Lower leg skin (tissue), 4 donors: Measurements from ENCODE around the gene NR3C2. TPM values are rescaled to one million over a fixed set of nuclear protein-coding genes. Genes with fewer than 3 reads are reported as not detected.

Source experiments
- DNase-seq, 2 donors: peaks; one replicate each; pipeline ENCODE4 v3.0.0-alpha.2; 2019; ENCODE audit warnings: low spot score in 2 of 2
- H3K4me3 ChIP-seq: fragments of 200-600 bp; sonication (generic); 2 replicates; pipeline ENCODE4 v1.5.1; 2017; ENCODE audit warnings: mild to moderate bottlenecking, low read depth; ENCODE audit not compliant: poor library complexity, severe bottlenecking
- CTCF ChIP-seq, 3 donors: fragments of 450-650 bp; IDR thresholded peaks; one replicate each; pipeline ENCODE4 v1.5.1; 2016; ENCODE audit warnings: antibody characterized with exemption in 3 of 3, mild to moderate bottlenecking in 3 of 3, moderate library complexity in 2 of 3
- POLR2A ChIP-seq, 2 donors: fragments of 450-650 bp; IDR thresholded peaks; one replicate each; pipeline ENCODE4 v1.6.1; 2016 to 2017; ENCODE audit warnings: antibody characterized with exemption in 2 of 2, mild to moderate bottlenecking in 1 of 2, moderate library complexity in 1 of 2
- WGBS, 2 donors: methylation state at CpG; one replicate each; pipeline ENCODE4 v1.1.5; 2018; 5-methylcytosine and 5-hydroxymethylcytosine counted together
- intact Hi-C: fragments of 100-400 bp; cut with DNase I; formaldehyde crosslinking; loops from one replicate; pipeline ENCODE4 v1.15.0; 2023; ENCODE audit warnings: low total_unique reads
- total RNA-seq, 4 donors: library from RNA; depleted of rRNA; stranded (reverse); fragments of >200 nt; gene quantifications; one replicate each; pipeline ENCODE4 v1.1.0, GENCODE V29; 2016

Gene NR3C2
- total RNA-seq, 4 donors from 2014 or later, result 9.7 to 21.3 (median 10.6) TPM

- H3K4me3 ChIP-seq, result no peak overlapping the region
- DNase-seq, result no peak
- no peak for TF ChIP-seq CTCF (IDR thresholded peaks at IDR 0.05)
- no peak for TF ChIP-seq POLR2A (IDR thresholded peaks at IDR 0.05)
- 86 to 90% methylated on average over 10 of the region's 10 CpGs for WGBS, 2 donors
- intact Hi-C loops, result no loop called here
Observed at GRCh38 chr4:148062301-148062950, 379.8 kb downstream of the NR3C2 start.

DNA sequence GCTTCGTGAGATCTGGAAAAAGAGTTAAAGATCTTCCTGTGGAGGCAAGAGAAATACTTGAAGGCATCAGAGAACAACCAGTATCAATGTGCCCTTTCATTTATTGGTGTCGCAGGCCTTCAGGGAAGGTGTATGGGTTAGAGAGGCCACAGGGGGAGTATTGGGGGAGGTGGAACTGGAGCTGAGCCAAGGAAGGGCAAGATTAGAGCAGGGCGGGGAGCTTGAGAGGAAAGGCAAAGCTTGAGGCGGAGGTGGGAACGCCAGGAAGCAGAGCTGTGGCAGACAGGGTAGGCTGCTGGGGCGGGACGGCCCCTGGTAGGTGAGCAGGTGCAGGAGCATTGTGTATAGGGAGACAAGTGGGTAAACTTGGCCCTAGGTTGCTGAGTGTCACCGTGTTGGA lies 380.4 kb downstream of the NR3C2 start:
- intact Hi-C loops, result no loop called here
- TF ChIP-seq POLR2A (IDR thresholded peaks at IDR 0.05), result no peak
- TF ChIP-seq CTCF (IDR thresholded peaks at IDR 0.05), result no peak
- WGBS, 2 donors, result 37 to 58% methylated on average over 8 of the region's 8 CpGs
- no peak overlapping the region for H3K4me3 ChIP-seq
- no peak for DNase-seq

DNA sequence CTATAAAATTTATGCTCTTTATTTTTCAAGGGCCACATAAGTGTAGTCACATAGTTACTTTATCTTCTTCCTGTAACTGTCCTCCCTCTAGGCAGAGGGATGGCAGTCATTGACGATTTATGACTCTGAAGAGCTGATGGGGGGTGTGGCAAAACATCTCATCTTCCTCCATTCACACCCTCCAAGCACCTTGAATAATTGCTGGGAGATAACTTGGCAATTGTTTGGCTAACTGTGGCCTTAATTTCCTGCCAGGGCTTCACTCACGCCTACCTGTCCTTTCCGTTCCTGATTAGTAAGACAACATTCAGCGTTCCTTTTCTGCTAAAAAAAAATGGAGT lies 381.1 kb downstream of the NR3C2 start:
- H3K4me3 ChIP-seq, result no peak overlapping the region
- 34 to 40% methylated on average over 4 of the region's 4 CpGs for WGBS, 2 donors
- no peak for TF ChIP-seq CTCF (IDR thresholded peaks at IDR 0.05)
- TF ChIP-seq POLR2A (IDR thresholded peaks at IDR 0.05), result no peak
- intact Hi-C loops, result no loop called here
- DNase-seq, result no peak

DNA sequence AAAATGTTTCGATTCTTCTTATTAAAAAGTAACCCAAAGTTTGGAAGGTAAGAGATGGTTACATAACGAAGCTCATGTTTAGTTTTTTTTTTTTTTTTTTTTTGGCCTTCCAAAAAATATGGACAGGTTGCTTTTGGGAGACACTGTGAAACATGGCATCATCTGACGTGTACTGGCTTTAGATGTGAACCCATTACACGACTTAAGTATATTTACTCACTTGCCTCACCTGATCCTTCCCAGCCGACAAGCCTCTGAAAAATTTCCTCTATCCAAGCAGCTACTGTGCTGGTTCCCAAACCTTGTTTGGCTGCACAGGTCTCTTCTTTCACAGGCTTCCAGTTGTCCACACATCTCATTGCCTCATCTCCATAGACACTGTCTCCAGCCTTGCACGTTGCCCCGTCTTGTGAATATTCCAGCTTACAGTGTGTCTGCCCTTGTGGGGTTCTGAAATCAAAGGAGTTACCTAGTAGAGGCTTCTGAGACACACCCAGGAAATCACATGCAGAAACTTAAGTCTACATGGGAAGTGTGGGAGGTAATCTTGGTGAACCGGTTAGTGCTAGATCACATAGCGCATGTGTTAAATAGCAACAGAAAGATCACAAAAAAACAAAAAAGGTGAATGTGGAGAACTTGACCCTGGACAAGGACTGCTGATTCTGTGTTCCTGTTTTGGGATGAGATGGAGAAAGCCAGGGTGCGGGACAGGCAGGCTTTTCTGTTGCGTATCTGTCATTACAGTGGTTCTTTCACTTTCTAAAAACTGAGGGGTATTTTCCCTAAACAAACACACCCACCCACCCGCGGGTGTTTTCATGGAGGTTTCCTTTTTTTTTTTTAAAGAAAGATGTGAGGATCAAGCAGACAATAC lies 381.7 kb downstream of the NR3C2 start:
- WGBS, 2 donors, result 50 to 58% methylated on average over 13 of the region's 13 CpGs
- no peak overlapping the region for H3K4me3 ChIP-seq
- TF ChIP-seq POLR2A (IDR thresholded peaks at IDR 0.05) (no peak), CTCF (IDR thresholded peaks at IDR 0.05) (no peak)
- intact Hi-C loops, result no loop called here
- no peak for DNase-seq

GRCh38 chr4:148059617-148060180 lies 382.5 kb downstream of the NR3C2 start:
- TF ChIP-seq POLR2A (IDR thresholded peaks at IDR 0.05) (no peak), CTCF (IDR thresholded peaks at IDR 0.05) (no peak)
- no peak overlapping the region for H3K4me3 ChIP-seq
- 49 to 60% methylated on average over 10 of the region's 10 CpGs for WGBS, 2 donors
- DNase-seq, result no peak
- intact Hi-C loops, result no loop called here
